Fibroblast of lung (primary cell): ENCODE data around the gene POLA1.

Source experiments
- EZH2 ChIP-seq: IDR thresholded peaks from 2 replicates; pipeline ENCODE4 v1.5.1; 2012; ENCODE audit warnings: low read length, control low read depth, mild to moderate bottlenecking; ENCODE audit errors: missing control alignments
- TF ChIP-seq, protein P1 (sequence below), 2 donors: IDR thresholded peaks in 1 of 2; conservative IDR thresholded peaks in 1 of 2; 1 replicate in 1 of 2; 2 replicates in 1 of 2; pipeline ENCODE4 v1.5.1; 2011 to 2012; ENCODE audit warnings: low read length in 2 of 2, control low read depth in 1 of 2, inconsistent platforms in 1 of 2, low read depth in 1 of 2, mild to moderate bottlenecking in 1 of 2

DNA sequence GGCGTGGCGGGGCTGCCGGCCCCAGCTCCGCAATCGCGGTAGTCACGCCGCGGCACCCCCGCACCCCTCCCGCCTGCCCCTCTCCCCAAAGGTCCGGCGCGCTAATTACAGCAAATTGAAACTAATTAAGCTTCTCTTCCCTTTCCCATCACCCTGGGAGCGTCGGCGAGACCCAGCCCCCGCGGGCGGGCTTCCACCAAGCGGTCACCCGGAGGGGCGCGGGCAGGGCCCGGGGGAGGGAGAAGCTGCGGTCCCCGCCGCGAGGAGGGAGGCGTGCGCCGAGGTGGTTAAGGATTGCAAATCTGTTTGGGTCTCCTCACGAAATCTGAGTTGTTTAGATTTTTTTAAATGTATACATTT is 308.9 kb downstream of the POLA1 start:
- TF ChIP-seq, protein P1, sequence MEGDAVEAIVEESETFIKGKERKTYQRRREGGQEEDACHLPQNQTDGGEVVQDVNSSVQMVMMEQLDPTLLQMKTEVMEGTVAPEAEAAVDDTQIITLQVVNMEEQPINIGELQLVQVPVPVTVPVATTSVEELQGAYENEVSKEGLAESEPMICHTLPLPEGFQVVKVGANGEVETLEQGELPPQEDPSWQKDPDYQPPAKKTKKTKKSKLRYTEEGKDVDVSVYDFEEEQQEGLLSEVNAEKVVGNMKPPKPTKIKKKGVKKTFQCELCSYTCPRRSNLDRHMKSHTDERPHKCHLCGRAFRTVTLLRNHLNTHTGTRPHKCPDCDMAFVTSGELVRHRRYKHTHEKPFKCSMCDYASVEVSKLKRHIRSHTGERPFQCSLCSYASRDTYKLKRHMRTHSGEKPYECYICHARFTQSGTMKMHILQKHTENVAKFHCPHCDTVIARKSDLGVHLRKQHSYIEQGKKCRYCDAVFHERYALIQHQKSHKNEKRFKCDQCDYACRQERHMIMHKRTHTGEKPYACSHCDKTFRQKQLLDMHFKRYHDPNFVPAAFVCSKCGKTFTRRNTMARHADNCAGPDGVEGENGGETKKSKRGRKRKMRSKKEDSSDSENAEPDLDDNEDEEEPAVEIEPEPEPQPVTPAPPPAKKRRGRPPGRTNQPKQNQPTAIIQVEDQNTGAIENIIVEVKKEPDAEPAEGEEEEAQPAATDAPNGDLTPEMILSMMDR (conservative IDR thresholded peaks at IDR 0.05 in 1 of 2, IDR thresholded peaks at IDR 0.05 in 1 of 2; ENCODE audit: low read depth in 1 of 2, low read length in 2 of 2): no peak
- TF ChIP-seq EZH2: no peak
